ENCODE results near the gene PAPPA2. TPM values are rescaled to one million over a fixed set of nuclear protein-coding genes. Genes with fewer than 3 reads are reported as not detected.

PAPPA2 gene
- total RNA-seq, 4 donors from 2014 or later, result 0.07 to 0.97 (median 0.14) TPM

- H3K4me3 ChIP-seq (ENCODE audit: low read depth, poor library complexity, severe bottlenecking), result no peak overlapping the region
- intact Hi-C loops (cut with DNase I; ENCODE audit: low total_unique reads), result no loop called here
- TF ChIP-seq POLR2A (IDR thresholded peaks at IDR 0.05), result no peak
- TF ChIP-seq CTCF (IDR thresholded peaks at IDR 0.05), result no peak
- no peak for DNase-seq (ENCODE audit: low spot score in 2 of 2)
- 76 to 84% methylated on average over 2 of the region's 2 CpGs for WGBS, 2 donors
Measured at GRCh38 chr1:176694713-176695112, 231.7 kb downstream of the PAPPA2 start.

GRCh38 chr1:176696109-176696508 lies 233.1 kb downstream of the PAPPA2 start:
- DNase-seq (ENCODE audit: low spot score in 2 of 2), result no peak
- 43 to 45% methylated on average over 5 of the region's 5 CpGs for WGBS, 2 donors
- intact Hi-C loops (cut with DNase I; ENCODE audit: low total_unique reads), result no loop called here
- TF ChIP-seq CTCF (IDR thresholded peaks at IDR 0.05) (no peak), POLR2A (IDR thresholded peaks at IDR 0.05) (no peak)
- H3K4me3 ChIP-seq (ENCODE audit: low read depth, poor library complexity, severe bottlenecking), result no peak overlapping the region

GRCh38 chr1:176696689-176697088 lies 233.7 kb downstream of the PAPPA2 start:
- 65 to 83% methylated on average over 1 of the region's 1 CpG for WGBS, 2 donors
- no peak for DNase-seq (ENCODE audit: low spot score in 2 of 2)
- intact Hi-C loops (cut with DNase I; ENCODE audit: low total_unique reads), result no loop called here
- no peak for TF ChIP-seq POLR2A (IDR thresholded peaks at IDR 0.05)
- no peak for TF ChIP-seq CTCF (IDR thresholded peaks at IDR 0.05)
- no peak overlapping the region for H3K4me3 ChIP-seq (ENCODE audit: low read depth, poor library complexity, severe bottlenecking)

- no peak overlapping the region for H3K4me3 ChIP-seq (ENCODE audit: low read depth, poor library complexity, severe bottlenecking)
- intact Hi-C loops (cut with DNase I; ENCODE audit: low total_unique reads), result no loop called here
- no peak for DNase-seq (ENCODE audit: low spot score in 2 of 2)
- 82 to 100% methylated on average over 2 of the region's 2 CpGs for WGBS, 2 donors
- TF ChIP-seq POLR2A (IDR thresholded peaks at IDR 0.05) (no peak), CTCF (IDR thresholded peaks at IDR 0.05) (no peak)
Measured at GRCh38 chr1:176699821-176700220, 236.8 kb downstream of the PAPPA2 start.

GRCh38 chr1:176701151-176701866 lies 238.3 kb downstream of the PAPPA2 start:
- intact Hi-C loops (cut with DNase I; ENCODE audit: low total_unique reads), result no loop called here
- TF ChIP-seq POLR2A (IDR thresholded peaks at IDR 0.05) (no peak), CTCF (IDR thresholded peaks at IDR 0.05) (no peak)
- 82 to 85% methylated on average over 3 of the region's 3 CpGs for WGBS, 2 donors
- DNase-seq (ENCODE audit: low spot score in 2 of 2), result no peak
- H3K4me3 ChIP-seq (ENCODE audit: low read depth, poor library complexity, severe bottlenecking), result no peak overlapping the region

- no peak for DNase-seq (ENCODE audit: low spot score in 2 of 2)
- H3K4me3 ChIP-seq (ENCODE audit: low read depth, poor library complexity, severe bottlenecking), result no peak overlapping the region
- intact Hi-C loops (cut with DNase I; ENCODE audit: low total_unique reads), result no loop called here
- no peak for TF ChIP-seq CTCF (IDR thresholded peaks at IDR 0.05)
- TF ChIP-seq POLR2A (IDR thresholded peaks at IDR 0.05), result no peak
- WGBS, 2 donors, result 80 to 90% methylated on average over 3 of the region's 3 CpGs
Measured at GRCh38 chr1:176702901-176703300, 239.9 kb downstream of the PAPPA2 start.

All from lower leg skin (tissue), 4 donors.